ENCODE results near the gene NMD3.

DNA sequence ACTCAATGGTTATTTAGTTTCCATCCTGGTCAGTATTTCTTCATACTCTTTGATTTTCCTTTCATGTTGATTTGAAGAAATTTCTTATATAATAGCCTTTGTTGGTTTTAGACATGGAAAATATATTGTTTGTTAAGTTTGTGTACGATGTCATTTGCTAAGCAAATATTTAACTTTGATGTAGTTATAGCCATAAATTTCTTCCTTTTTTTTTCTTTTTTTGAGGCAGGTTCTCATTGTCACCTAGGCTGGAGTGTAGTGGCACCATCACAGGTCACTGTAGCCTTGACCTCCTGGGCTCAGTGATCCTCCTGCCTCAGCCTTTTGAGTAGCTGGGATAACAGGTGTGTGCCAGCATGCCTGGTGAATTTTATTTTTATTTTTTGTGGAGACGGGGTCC is 51.4 kb downstream of the NMD3 start:
- TF ChIP-seq, protein P1, sequence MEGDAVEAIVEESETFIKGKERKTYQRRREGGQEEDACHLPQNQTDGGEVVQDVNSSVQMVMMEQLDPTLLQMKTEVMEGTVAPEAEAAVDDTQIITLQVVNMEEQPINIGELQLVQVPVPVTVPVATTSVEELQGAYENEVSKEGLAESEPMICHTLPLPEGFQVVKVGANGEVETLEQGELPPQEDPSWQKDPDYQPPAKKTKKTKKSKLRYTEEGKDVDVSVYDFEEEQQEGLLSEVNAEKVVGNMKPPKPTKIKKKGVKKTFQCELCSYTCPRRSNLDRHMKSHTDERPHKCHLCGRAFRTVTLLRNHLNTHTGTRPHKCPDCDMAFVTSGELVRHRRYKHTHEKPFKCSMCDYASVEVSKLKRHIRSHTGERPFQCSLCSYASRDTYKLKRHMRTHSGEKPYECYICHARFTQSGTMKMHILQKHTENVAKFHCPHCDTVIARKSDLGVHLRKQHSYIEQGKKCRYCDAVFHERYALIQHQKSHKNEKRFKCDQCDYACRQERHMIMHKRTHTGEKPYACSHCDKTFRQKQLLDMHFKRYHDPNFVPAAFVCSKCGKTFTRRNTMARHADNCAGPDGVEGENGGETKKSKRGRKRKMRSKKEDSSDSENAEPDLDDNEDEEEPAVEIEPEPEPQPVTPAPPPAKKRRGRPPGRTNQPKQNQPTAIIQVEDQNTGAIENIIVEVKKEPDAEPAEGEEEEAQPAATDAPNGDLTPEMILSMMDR (IDR thresholded peaks at IDR 0.05), result no peak
- no peak for TF ChIP-seq POLR2A (IDR thresholded peaks at IDR 0.05)

All from upper lobe of left lung (tissue), 4 donors.